Breast epithelium (tissue), 3 donors: ENCODE data around the gene CLIP2.

Experiments used
- POLR2A ChIP-seq: fragments of 450-650 bp; IDR thresholded peaks from one replicate; pipeline ENCODE4 v1.6.1; 2016; ENCODE audit warnings: antibody characterized with exemption, mild to moderate bottlenecking, moderate library complexity
- TF ChIP-seq, protein P1 (sequence below), 3 donors: fragments of 450-650 bp; IDR thresholded peaks; one replicate each; pipeline ENCODE4 v1.5.1; 2016 to 2017; ENCODE audit warnings: antibody characterized with exemption in 3 of 3, mild to moderate bottlenecking in 3 of 3, moderate library complexity in 3 of 3

DNA sequence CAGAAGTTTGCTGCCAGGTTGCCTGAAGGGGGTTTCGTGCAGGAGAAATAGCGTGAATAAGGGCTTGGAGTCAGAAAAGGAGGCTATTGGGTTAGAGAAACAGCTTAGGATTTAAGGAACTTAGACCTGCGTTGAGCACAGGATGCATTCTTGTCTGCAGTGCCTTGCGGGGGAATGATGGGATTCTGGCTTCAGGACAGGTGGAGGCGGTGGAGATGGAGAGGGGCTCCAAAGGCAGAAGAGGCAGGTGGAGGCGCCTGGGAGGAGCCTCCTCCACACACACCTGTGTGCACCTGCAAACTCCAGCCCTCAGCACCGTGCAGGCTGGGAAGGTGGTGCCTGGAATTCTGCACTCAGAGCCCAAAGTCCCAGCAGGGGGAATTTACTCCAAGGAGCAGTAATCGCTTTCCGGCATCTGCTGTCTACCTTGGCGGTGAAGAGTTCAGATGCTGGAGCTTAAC lies 1.8 kb downstream of the CLIP2 start:
- TF ChIP-seq, protein P1, sequence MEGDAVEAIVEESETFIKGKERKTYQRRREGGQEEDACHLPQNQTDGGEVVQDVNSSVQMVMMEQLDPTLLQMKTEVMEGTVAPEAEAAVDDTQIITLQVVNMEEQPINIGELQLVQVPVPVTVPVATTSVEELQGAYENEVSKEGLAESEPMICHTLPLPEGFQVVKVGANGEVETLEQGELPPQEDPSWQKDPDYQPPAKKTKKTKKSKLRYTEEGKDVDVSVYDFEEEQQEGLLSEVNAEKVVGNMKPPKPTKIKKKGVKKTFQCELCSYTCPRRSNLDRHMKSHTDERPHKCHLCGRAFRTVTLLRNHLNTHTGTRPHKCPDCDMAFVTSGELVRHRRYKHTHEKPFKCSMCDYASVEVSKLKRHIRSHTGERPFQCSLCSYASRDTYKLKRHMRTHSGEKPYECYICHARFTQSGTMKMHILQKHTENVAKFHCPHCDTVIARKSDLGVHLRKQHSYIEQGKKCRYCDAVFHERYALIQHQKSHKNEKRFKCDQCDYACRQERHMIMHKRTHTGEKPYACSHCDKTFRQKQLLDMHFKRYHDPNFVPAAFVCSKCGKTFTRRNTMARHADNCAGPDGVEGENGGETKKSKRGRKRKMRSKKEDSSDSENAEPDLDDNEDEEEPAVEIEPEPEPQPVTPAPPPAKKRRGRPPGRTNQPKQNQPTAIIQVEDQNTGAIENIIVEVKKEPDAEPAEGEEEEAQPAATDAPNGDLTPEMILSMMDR (IDR thresholded peaks at IDR 0.05) = no peak
- no peak for TF ChIP-seq POLR2A
